HepG2 (cell line): Measurements from ENCODE around the gene ITPRIP. TPM values are rescaled to one million over a fixed set of nuclear protein-coding genes. Genes with fewer than 3 reads are reported as not detected.

Experiments
- BRCA1 ChIP-seq: sonication (generic); formaldehyde crosslinking; IDR thresholded peaks from 2 replicates; pipeline ENCODE4 v1.4.0; 2020; ENCODE audit warnings: missing genetic modification reagents
- MYNN ChIP-seq: sonication (generic); formaldehyde crosslinking; IDR thresholded peaks from 2 replicates; pipeline ENCODE4 v1.4.0; 2020; ENCODE audit warnings: mild to moderate bottlenecking, low read depth, missing genetic modification reagents
- PHF20 ChIP-seq: sonication (generic); formaldehyde crosslinking; IDR thresholded peaks from 2 replicates; pipeline ENCODE4 v1.5.0; 2020; ENCODE audit warnings: mild to moderate bottlenecking, missing genetic modification reagents
- POLR2AphosphoS5 ChIP-seq: IDR thresholded peaks from 2 replicates; pipeline ENCODE4 v1.6.1; 2012; ENCODE audit warnings: low read depth, low read length
- ZC3H13 ChIP-seq: sonication (generic); formaldehyde crosslinking; IDR thresholded peaks from 2 replicates; pipeline ENCODE4 v1.8.1; 2023; ENCODE audit warnings: mild to moderate bottlenecking, missing genetic modification reagents, moderate library complexity
- ZFP37 ChIP-seq: sonication (generic); formaldehyde crosslinking; IDR thresholded peaks from 2 replicates; pipeline ENCODE4 v1.4.0; 2020; ENCODE audit warnings: missing genetic modification reagents, borderline replicate concordance
- ZKSCAN5 ChIP-seq: sonication (generic); formaldehyde crosslinking; IDR thresholded peaks from 2 replicates; pipeline ENCODE4 v1.5.1; 2020; ENCODE audit warnings: mild to moderate bottlenecking, missing genetic modification reagents
- ZNF263 ChIP-seq: sonication (generic); formaldehyde crosslinking; IDR thresholded peaks from 2 replicates; pipeline ENCODE4 v1.4.0; 2020; ENCODE audit warnings: missing genetic modification reagents
- ZNF512 ChIP-seq: sonication (generic); formaldehyde crosslinking; IDR thresholded peaks from 2 replicates; pipeline ENCODE4 v1.4.0; 2020; ENCODE audit warnings: mild to moderate bottlenecking, missing genetic modification reagents
- ZNF563 ChIP-seq: sonication (generic); formaldehyde crosslinking; IDR thresholded peaks from 2 replicates; pipeline ENCODE4 v1.8.0; 2022; ENCODE audit warnings: mild to moderate bottlenecking, moderate library complexity, missing genetic modification reagents
- ZNF709 ChIP-seq: sonication (generic); formaldehyde crosslinking; IDR thresholded peaks from 2 replicates; pipeline ENCODE4 v1.5.0; 2020; ENCODE audit warnings: mild to moderate bottlenecking, missing genetic modification reagents
- ZSCAN20 ChIP-seq: sonication (generic); formaldehyde crosslinking; IDR thresholded peaks from 2 replicates; pipeline ENCODE4 v1.4.0; 2020; ENCODE audit warnings: missing genetic modification reagents, mild to moderate bottlenecking, borderline replicate concordance
- ZSCAN21 ChIP-seq: sonication (generic); formaldehyde crosslinking; IDR thresholded peaks from 2 replicates; pipeline ENCODE4 v1.8.0; 2022; ENCODE audit warnings: mild to moderate bottlenecking, missing genetic modification reagents, moderate library complexity, borderline replicate concordance
- ZSCAN30 ChIP-seq: sonication (generic); formaldehyde crosslinking; IDR thresholded peaks from 2 replicates; pipeline ENCODE4 v1.5.0; 2020; ENCODE audit warnings: mild to moderate bottlenecking, missing genetic modification reagents
- polyA plus RNA-seq, 8 experiments: library from polyadenylated mRNA; depleted of rRNA in 3 of 8; stranded (reverse) in 7 of 8; unstranded in 1 of 8; fragments of >200 nt; fragmentation: Illumina TruSeq in 4 of 8; extraction: Trizol in 4 of 8; gene quantifications; 2 replicates each; pipeline versions ENCODE4 v1.2.1 to v1.2.3, GENCODE V29; 2011 to 2016; ENCODE audit warnings: low read depth in 4 of 8, missing spikeins in 1 of 8, mixed read lengths in 1 of 8; ENCODE audit not compliant: insufficient read depth in 1 of 8
- total RNA-seq, 5 experiments: library from RNA; depleted of rRNA; stranded (reverse); fragments of >200 nt; fragmentation: Illumina TruSeq; extraction: Trizol; gene quantifications; 2 replicates each; pipeline ENCODE4 v1.2.3, GENCODE V29; 2016; ENCODE audit warnings: low read depth in 1 of 5
- TF ChIP-seq, protein P1 (sequence below): sonication (generic); formaldehyde crosslinking; IDR thresholded peaks from 2 replicates; pipeline ENCODE4 v1.4.0; 2020; ENCODE audit warnings: missing genetic modification reagents
- TF ChIP-seq, protein P2 (sequence below): sonication (generic); formaldehyde crosslinking; IDR thresholded peaks from 2 replicates; pipeline ENCODE4 v1.5.0; 2020; ENCODE audit warnings: mild to moderate bottlenecking, missing genetic modification reagents, moderate library complexity
- TF ChIP-seq, protein P3 (sequence below): sonication (generic); formaldehyde crosslinking; IDR thresholded peaks from 2 replicates; pipeline ENCODE4 v1.5.0; 2020; ENCODE audit warnings: missing genetic modification reagents

The ITPRIP gene
- total and polyA plus RNA-seq, 2 of the 13 experiments (the other 11 are each of a cell fraction or from before 2014, with no cell fraction given), result 1.00 to 2.8 TPM

DNA sequence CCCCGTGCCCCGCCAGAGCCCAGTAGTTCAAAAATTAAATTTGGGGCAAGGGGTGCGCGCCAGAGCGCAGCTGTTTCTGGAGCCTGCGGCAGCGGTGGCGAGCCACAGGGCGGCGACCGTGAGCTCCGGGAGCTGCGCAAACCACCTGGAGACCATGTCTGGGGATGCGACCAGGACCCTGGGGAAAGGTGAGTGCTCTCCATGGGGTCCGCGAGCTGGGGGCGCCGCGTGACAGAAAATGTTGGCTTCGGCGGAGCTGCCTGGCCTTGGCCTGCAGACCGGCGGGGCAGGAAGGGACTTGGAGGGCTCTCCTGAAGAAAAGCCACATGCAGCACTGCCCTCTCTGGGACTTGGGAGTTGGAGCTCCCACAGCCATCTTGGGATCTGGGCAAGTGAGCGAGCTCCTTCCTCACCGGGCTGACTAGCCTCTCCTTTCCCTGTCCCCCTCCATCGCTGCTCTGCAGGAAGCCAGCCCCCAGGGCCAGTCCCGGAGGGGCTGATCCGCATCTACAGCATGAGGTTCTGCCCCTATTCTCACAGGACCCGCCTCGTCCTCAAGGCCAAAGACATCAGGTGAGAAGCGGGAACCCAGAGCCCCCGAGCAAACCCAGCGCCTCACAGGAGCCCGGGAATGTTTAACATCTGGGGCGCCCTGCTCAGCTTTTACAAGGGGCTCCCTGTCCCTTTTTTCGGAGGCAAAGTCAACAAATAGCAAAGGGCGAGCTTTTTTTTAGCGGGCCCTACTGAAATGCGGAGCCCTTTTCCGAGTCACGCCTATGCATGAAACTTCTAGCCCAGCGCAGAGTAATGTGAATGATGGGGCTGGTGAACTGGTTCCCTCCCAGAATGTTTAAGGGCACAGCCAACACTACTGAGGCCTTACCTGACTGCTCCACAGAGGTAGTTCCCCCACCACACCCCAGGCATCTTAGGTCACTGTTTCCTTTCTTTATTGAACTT lies 63.2 kb downstream of the ITPRIP start (continued):
- TF ChIP-seq, protein P1, sequence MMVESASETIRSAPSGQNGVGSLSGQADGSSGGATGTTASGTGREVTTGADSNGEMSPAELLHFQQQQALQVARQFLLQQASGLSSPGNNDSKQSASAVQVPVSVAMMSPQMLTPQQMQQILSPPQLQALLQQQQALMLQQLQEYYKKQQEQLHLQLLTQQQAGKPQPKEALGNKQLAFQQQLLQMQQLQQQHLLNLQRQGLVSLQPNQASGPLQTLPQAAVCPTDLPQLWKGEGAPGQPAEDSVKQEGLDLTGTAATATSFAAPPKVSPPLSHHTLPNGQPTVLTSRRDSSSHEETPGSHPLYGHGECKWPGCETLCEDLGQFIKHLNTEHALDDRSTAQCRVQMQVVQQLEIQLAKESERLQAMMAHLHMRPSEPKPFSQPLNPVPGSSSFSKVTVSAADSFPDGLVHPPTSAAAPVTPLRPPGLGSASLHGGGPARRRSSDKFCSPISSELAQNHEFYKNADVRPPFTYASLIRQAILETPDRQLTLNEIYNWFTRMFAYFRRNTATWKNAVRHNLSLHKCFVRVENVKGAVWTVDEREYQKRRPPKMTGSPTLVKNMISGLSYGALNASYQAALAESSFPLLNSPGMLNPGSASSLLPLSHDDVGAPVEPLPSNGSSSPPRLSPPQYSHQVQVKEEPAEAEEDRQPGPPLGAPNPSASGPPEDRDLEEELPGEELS (CRISPR knock-in tag), result no peak
- TF ChIP-seq ZNF709, result no peak
- TF ChIP-seq, protein P2, sequence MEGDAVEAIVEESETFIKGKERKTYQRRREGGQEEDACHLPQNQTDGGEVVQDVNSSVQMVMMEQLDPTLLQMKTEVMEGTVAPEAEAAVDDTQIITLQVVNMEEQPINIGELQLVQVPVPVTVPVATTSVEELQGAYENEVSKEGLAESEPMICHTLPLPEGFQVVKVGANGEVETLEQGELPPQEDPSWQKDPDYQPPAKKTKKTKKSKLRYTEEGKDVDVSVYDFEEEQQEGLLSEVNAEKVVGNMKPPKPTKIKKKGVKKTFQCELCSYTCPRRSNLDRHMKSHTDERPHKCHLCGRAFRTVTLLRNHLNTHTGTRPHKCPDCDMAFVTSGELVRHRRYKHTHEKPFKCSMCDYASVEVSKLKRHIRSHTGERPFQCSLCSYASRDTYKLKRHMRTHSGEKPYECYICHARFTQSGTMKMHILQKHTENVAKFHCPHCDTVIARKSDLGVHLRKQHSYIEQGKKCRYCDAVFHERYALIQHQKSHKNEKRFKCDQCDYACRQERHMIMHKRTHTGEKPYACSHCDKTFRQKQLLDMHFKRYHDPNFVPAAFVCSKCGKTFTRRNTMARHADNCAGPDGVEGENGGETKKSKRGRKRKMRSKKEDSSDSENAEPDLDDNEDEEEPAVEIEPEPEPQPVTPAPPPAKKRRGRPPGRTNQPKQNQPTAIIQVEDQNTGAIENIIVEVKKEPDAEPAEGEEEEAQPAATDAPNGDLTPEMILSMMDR (CRISPR knock-in tag), result peak; percentile 90
- TF ChIP-seq ZSCAN20 (CRISPR knock-in tag), result no peak
- TF ChIP-seq BRCA1 (CRISPR knock-in tag), result no peak
- no peak for TF ChIP-seq ZNF512
- TF ChIP-seq ZFP37, result no peak
- TF ChIP-seq ZSCAN30 (CRISPR knock-in tag), result no peak
- TF ChIP-seq PHF20, result no peak
- TF ChIP-seq POLR2AphosphoS5, result no peak
- TF ChIP-seq, protein P3, sequence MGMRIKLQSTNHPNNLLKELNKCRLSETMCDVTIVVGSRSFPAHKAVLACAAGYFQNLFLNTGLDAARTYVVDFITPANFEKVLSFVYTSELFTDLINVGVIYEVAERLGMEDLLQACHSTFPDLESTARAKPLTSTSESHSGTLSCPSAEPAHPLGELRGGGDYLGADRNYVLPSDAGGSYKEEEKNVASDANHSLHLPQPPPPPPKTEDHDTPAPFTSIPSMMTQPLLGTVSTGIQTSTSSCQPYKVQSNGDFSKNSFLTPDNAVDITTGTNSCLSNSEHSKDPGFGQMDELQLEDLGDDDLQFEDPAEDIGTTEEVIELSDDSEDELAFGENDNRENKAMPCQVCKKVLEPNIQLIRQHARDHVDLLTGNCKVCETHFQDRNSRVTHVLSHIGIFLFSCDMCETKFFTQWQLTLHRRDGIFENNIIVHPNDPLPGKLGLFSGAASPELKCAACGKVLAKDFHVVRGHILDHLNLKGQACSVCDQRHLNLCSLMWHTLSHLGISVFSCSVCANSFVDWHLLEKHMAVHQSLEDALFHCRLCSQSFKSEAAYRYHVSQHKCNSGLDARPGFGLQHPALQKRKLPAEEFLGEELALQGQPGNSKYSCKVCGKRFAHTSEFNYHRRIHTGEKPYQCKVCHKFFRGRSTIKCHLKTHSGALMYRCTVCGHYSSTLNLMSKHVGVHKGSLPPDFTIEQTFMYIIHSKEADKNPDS (CRISPR knock-in tag), result no peak
- TF ChIP-seq ZKSCAN5 (CRISPR knock-in tag), result no peak
- TF ChIP-seq ZSCAN21 (CRISPR knock-in tag), result no peak
- TF ChIP-seq ZNF263 (CRISPR knock-in tag), result peak; percentile 28; the same call in 1 of the 2 replicates
- TF ChIP-seq MYNN, result no peak
- TF ChIP-seq ZNF563 (CRISPR knock-in tag), result no peak
- TF ChIP-seq ZC3H13, result no peak
